A673 (cell line): ENCODE results near the gene USP22. TPM values are rescaled to one million over a fixed set of nuclear protein-coding genes. Genes with fewer than 3 reads are reported as not detected.

ENCODE experiments used
- BruUV-seq: library from RNA; stranded (reverse); fragments of 400-500 nt; replicated peaks from 2 replicates; lab custom pipeline; 2021; lab: Mats Ljungman, UMichigan
- CTCF ChIA-PET: fragments of 300-600 bp; sonication (Branson Sonifier 250); formaldehyde crosslinking; loops from one replicate; lab custom pipeline; 2022; ENCODE audit warnings: antibody characterized with exemption; lab: Charles Lee
- POLR2A ChIA-PET: fragments of 300-600 bp; sonication (Branson Sonifier 250); formaldehyde crosslinking; loops from one replicate; lab custom pipeline; 2022; ENCODE audit warnings: antibody characterized with exemption; ENCODE audit not compliant: low non-redundant PET; lab: Charles Lee
- DNase-seq: peaks from one replicate; pipeline ENCODE4 v3.0.0-alpha.2; 2015; ENCODE audit warnings: low spot score
- H3K27ac ChIP-seq: fragments of 200-600 bp; sonication (generic); 2 replicates; pipeline ENCODE4 v1.5.1; 2016; ENCODE audit warnings: mixed run types, low read depth, mild to moderate bottlenecking, mixed read lengths, antibody characterized with exemption, low read length; ENCODE audit not compliant: poor library complexity, severe bottlenecking
- H3K27me3 ChIP-seq: fragments of 200-600 bp; sonication (generic); replicated peaks from 2 replicates; pipeline ENCODE4 v1.6.1; 2017; ENCODE audit warnings: mixed run types, low read depth, mild to moderate bottlenecking, mixed read lengths, antibody characterized with exemption, low read length; ENCODE audit not compliant: insufficient read depth, poor library complexity
- H3K36me3 ChIP-seq: fragments of 200-600 bp; sonication (generic); 2 replicates; pipeline ENCODE4 v1.6.1; 2016; ENCODE audit warnings: mixed run types, mild to moderate bottlenecking, mixed read lengths, antibody characterized with exemption, low read length; ENCODE audit not compliant: insufficient read depth, poor library complexity, severe bottlenecking
- H3K4me1 ChIP-seq: fragments of 200-600 bp; sonication (generic); 2 replicates; pipeline ENCODE4 v1.6.1; 2017; ENCODE audit warnings: mixed run types, mild to moderate bottlenecking, mixed read lengths, antibody characterized with exemption, low read length; ENCODE audit not compliant: insufficient read depth, poor library complexity, severe bottlenecking
- H3K4me3 ChIP-seq: fragments of 200-600 bp; sonication (generic); 2 replicates; pipeline ENCODE4 v1.5.1; 2016; ENCODE audit warnings: low read depth, mixed run types, mild to moderate bottlenecking, mixed read lengths, low read length; ENCODE audit not compliant: poor library complexity, severe bottlenecking
- H3K9me3 ChIP-seq: fragments of 200-600 bp; sonication (generic); 2 replicates; pipeline ENCODE4 v1.6.1; 2016; ENCODE audit warnings: mixed run types, low read depth, mild to moderate bottlenecking, mixed read lengths, antibody characterized with exemption, low read length; ENCODE audit not compliant: poor library complexity, severe bottlenecking
- EZH2 ChIP-seq: fragments of 200-600 bp; sonication (generic); IDR thresholded peaks from 2 replicates; pipeline ENCODE4 v1.6.1; 2017; ENCODE audit warnings: borderline replicate concordance, low read depth, mild to moderate bottlenecking, mixed read lengths, antibody characterized with exemption, low read length; ENCODE audit not compliant: poor library complexity, severe bottlenecking
- intact Hi-C: fragments of 100-400 bp; cut with micrococcal nuclease; formaldehyde crosslinking; loops from one replicate; pipeline ENCODE4 v1.10.0; 2022; ENCODE audit not compliant: unreplicated experiment
- total RNA-seq: library from RNA; stranded (reverse); gene quantifications from 2 replicates; pipeline ENCODE4 v1.2.3, GENCODE V29; 2021
- TF ChIP-seq, protein P1 (sequence below): fragments of 300-800, 200-600 bp; sonication (generic); conservative IDR thresholded peaks from 2 replicates; pipeline ENCODE4 v1.5.1; 2017; ENCODE audit warnings: low read depth, mild to moderate bottlenecking, antibody characterized with exemption, low read length, moderate library complexity, mixed read lengths

USP22 gene
- total RNA-seq, 1 experiment from 2014 or later, result 288 TPM

DNA sequence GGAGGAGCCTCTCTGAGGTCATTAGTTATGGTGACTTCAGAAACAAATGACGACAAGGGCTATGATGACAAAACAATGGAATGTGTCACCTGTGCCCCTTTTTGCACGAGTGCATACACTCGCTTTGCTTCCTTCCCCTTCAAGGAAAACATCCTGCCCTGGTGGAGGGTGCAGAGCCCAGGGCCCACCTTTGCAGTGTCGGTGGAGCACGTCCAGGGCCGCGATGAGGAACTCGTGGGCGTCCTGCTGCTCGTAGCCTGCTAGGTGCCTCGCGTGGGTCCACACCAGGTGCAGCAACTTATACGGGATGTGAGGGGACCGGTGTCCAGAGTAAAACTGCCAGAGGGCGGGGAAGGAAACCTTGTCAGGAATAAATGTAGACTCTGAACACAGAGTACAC lies 27.2 kb downstream of the USP22 start:
- TF ChIP-seq EZH2, result no peak
- TF ChIP-seq, protein P1, sequence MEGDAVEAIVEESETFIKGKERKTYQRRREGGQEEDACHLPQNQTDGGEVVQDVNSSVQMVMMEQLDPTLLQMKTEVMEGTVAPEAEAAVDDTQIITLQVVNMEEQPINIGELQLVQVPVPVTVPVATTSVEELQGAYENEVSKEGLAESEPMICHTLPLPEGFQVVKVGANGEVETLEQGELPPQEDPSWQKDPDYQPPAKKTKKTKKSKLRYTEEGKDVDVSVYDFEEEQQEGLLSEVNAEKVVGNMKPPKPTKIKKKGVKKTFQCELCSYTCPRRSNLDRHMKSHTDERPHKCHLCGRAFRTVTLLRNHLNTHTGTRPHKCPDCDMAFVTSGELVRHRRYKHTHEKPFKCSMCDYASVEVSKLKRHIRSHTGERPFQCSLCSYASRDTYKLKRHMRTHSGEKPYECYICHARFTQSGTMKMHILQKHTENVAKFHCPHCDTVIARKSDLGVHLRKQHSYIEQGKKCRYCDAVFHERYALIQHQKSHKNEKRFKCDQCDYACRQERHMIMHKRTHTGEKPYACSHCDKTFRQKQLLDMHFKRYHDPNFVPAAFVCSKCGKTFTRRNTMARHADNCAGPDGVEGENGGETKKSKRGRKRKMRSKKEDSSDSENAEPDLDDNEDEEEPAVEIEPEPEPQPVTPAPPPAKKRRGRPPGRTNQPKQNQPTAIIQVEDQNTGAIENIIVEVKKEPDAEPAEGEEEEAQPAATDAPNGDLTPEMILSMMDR, result no peak
- POLR2A ChIA-PET, result no interaction called here
- no TSS peak for BruUV-seq
- Histone ChIP-seq H3K9me3 (no peaks in the 10 kb centered on the region), H3K4me1 (no peaks in the 10 kb centered on the region), H3K27me3 (no peaks in the 10 kb centered on the region), H3K36me3 (peaks cover 100% of the 10 kb centered on the region), H3K27ac (no peak overlapping the region), H3K4me3 (no peak overlapping the region)
- CTCF ChIA-PET, result no interaction called here
- DNase-seq, result no peak
- intact Hi-C loops, result no loop called here

DNA sequence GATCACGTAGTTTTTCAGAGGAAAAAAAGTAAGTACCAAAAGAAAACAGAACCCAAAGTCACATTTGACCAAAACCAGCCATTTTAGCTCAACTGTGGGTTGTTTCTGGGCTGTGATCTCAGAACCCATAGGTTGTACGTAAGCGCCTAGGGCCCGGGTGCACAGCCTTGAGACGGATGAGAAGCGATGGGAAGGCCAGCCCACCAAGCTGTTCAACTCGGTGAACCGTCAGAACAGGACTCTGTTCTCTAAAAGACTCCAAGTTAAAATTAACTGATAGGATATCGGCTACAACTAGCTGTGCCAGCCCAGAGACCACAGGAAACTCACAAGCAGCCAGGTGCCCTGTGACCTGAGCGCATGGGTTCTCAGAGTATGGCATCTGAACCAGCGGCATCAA lies 28.3 kb downstream of the USP22 start:
- CTCF ChIA-PET, result no interaction called here
- no peaks in the 10 kb centered on the region for H3K9me3 ChIP-seq
- no peaks in the 10 kb centered on the region for H3K4me1 ChIP-seq
- no peak overlapping the region for H3K27ac ChIP-seq
- TF ChIP-seq, protein P1, result no peak
- TF ChIP-seq EZH2, result no peak
- H3K27me3 ChIP-seq, result no peaks in the 10 kb centered on the region
- BruUV-seq, result no TSS peak
- POLR2A ChIA-PET, result no interaction called here
- H3K4me3 ChIP-seq, result no peak overlapping the region
- intact Hi-C loops, result no loop called here
- DNase-seq, result no peak
- peaks cover 100% of the 10 kb centered on the region for H3K36me3 ChIP-seq

DNA sequence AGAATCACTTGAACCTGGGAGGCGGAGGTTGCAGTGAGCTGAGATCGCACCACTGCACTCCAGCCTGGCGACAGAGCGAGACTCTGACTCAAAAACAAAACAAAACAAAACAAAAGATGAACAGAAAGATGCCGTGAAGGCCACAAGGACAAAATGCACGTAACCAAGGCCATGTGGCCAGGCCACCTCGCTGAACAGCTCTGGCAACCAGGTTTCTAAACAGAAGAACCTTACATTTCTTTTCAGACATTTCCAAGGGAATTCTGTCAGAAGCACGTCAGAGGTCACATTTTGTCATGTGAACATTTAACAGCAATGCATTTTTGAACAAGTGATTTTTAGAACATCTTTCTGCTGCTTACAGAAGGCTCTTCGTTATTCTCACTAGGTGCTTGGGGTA lies 28.8 kb downstream of the USP22 start:
- no peak overlapping the region for H3K4me3 ChIP-seq
- TF ChIP-seq EZH2, result no peak
- TF ChIP-seq, protein P1, result no peak
- intact Hi-C loops, result no loop called here
- H3K4me1 ChIP-seq, result no peaks in the 10 kb centered on the region
- no peak for DNase-seq
- peaks cover 100% of the 10 kb centered on the region for H3K36me3 ChIP-seq
- BruUV-seq, result no TSS peak
- H3K9me3 ChIP-seq, result no peaks in the 10 kb centered on the region
- no peak overlapping the region for H3K27ac ChIP-seq
- ChIA-PET CTCF (no interaction called here), POLR2A (no interaction called here)
- H3K27me3 ChIP-seq, result no peaks in the 10 kb centered on the region
